Right atrium auricular region (tissue), 2 donors: Measurements from ENCODE around the gene PIPOX. TPM values are rescaled to one million over a fixed set of nuclear protein-coding genes. Genes with fewer than 3 reads are reported as not detected.

Source experiments
- DNase-seq: peaks from one replicate; pipeline ENCODE4 v3.0.0-alpha.2; 2019; ENCODE audit warnings: low spot score
- H3K27ac ChIP-seq, 2 donors: fragments of 200-600 bp; sonication (generic); 1 replicate in 1 of 2; 2 replicates in 1 of 2; pipeline ENCODE4 v1.5.1; 2016 to 2019
- H3K27me3 ChIP-seq, 2 donors: fragments of 200-600 bp; sonication (generic); one replicate each; pipeline versions ENCODE4 v1.5.1 to v1.6.0; 2017 to 2019
- H3K36me3 ChIP-seq: fragments of 200-600 bp; sonication (generic); one replicate; pipeline ENCODE4 v1.5.1; 2016
- H3K4me1 ChIP-seq, 2 donors: fragments of 200-600 bp; sonication (generic); one replicate each; pipeline versions ENCODE4 v1.5.1 to v1.6.0; 2017 to 2019
- H3K4me3 ChIP-seq, 2 donors: fragments of 200-600 bp; sonication (generic); 1 replicate in 1 of 2; 2 replicates in 1 of 2; pipeline ENCODE4 v1.5.1; 2017 to 2019; ENCODE audit warnings: mild to moderate bottlenecking in 1 of 2, moderate library complexity in 1 of 2
- H3K9me3 ChIP-seq, 2 donors: fragments of 200-600 bp; sonication (generic); one replicate each; pipeline ENCODE4 v1.5.1; 2019
- CTCF ChIP-seq, 2 donors: fragments of 200-600 bp; sonication (generic); IDR thresholded peaks; one replicate each; pipeline ENCODE4 v1.5.1; 2019; ENCODE audit warnings: antibody characterized with exemption in 2 of 2
- total RNA-seq, 2 donors: library from RNA; depleted of rRNA; stranded (reverse); fragments of >200 nt; gene quantifications; one replicate each; pipeline ENCODE4 v1.1.0, GENCODE V29; 2016

The PIPOX gene
- total RNA-seq, 2 donors from 2014 or later, result 0.37 to 0.79 TPM

- no peak for TF ChIP-seq CTCF (IDR thresholded peaks at IDR 0.05)
- Histone ChIP-seq H3K4me3 (no peak overlapping the region), H3K4me1 (peaks cover 0 to under 1% of the 10 kb centered on the region in 2 donors), H3K27me3 (peaks cover 9 to 12% of the 10 kb centered on the region in 2 donors), H3K27ac (no peak overlapping the region), H3K9me3 (no peaks in the 10 kb centered on the region), H3K36me3 (no peaks in the 10 kb centered on the region)
- DNase-seq, result no peak
These were observed 42.0 kb upstream of the PIPOX start for GRCh38 chr17:29000973-29001372.

GRCh38 chr17:29002811-29003210 lies 40.1 kb upstream of the PIPOX start:
- Histone ChIP-seq H3K36me3 (no peaks in the 10 kb centered on the region), H3K9me3 (no peaks in the 10 kb centered on the region), H3K27ac (no peak overlapping the region), H3K27me3 (peaks cover 9 to 12% of the 10 kb centered on the region in 2 donors), H3K4me1 (peaks cover 0 to 4% of the 10 kb centered on the region in 2 donors), H3K4me3 (no peak overlapping the region)
- no peak for DNase-seq
- TF ChIP-seq CTCF (IDR thresholded peaks at IDR 0.05), result no peak

GRCh38 chr17:29003289-29003688 lies 39.7 kb upstream of the PIPOX start:
- H3K4me3 ChIP-seq, result no peak overlapping the region
- H3K9me3 ChIP-seq, result no peaks in the 10 kb centered on the region
- H3K27me3 ChIP-seq, result peaks cover 9 to 12% of the 10 kb centered on the region in 2 donors
- H3K36me3 ChIP-seq, result no peaks in the 10 kb centered on the region
- no peak overlapping the region for H3K27ac ChIP-seq
- peaks cover 0 to 4% of the 10 kb centered on the region in 2 donors for H3K4me1 ChIP-seq
- no peak for TF ChIP-seq CTCF (IDR thresholded peaks at IDR 0.05)
- no peak for DNase-seq

DNA sequence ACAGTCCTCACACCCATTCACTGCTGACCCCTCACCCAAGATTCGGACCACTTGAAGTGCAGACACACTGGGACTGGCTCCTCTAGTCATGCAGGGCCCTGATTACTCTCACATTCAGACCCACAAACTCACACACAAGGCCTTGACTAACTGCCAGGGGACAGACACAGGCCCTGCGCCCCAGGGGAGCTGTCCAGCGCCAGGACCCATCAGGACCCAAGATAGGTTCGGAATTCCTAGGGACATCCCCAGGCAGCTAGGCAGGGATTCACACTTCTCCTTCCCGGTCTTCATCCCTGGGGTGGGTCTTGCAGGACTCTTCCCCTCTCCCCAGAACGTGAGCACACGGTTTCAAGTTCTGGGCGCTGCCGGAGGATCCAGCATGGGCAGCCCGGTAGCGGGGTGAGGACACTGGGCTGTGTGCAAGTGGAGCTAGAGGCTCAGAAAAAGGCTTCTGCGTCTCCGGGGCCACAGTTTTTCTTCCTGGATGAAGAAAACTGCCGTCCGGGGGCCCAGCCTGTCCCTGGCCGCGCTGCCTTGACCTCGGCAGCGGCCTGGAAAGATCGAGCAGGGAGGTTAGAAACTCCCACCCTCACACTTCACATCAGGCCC lies 38.8 kb upstream of the PIPOX start:
- Histone ChIP-seq H3K27me3 (peaks cover 9 to 12% of the 10 kb centered on the region in 2 donors), H3K36me3 (no peaks in the 10 kb centered on the region), H3K9me3 (no peaks in the 10 kb centered on the region), H3K4me3 (no peak overlapping the region), H3K27ac (no peak overlapping the region), H3K4me1 (peaks cover 0 to 4% of the 10 kb centered on the region in 2 donors)
- no peak for DNase-seq
- TF ChIP-seq CTCF (IDR thresholded peaks at IDR 0.05), result no peak

DNA sequence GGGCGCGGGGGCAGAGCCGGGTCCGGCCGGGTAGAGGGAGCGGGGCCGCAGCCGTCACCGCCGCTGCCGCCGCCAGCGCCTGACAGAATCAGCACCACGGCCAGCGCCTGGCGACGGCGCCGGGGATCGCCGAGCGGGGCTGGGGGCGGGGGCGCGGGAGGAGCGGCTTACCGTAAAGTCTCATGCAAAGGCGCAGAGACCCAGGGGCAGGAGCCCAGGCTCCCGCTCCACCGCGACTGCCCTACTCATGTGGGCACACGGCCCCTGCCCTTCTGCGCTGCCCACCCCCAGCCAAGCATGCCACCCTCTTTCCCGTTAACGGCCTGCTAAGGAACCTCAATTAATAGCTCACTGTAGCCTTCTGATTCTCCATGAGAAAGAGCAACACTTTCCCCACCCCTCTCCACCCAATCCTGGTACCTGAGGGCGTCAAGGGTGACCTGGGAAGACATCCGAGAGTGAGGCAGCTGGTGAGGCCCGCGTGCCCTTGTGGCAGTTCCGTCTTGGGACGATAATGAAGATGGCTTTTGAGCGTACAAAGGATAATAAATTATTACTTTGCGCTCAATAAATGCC lies 36.9 kb upstream of the PIPOX start, which contains the start of gene SEZ6:
SEZ6 (minus strand) TSS at position 98 of the 576 bp plus-strand sequence. CDS start 164 bp downstream, outside the sequence.
- Histone ChIP-seq H3K4me3 (peak within 1 kb of the TSS in 1 of 2 donors; percentile 31), H3K9me3 (no peaks in the 10 kb centered on the region), H3K27ac (no peak within 1 kb of the TSS), H3K36me3 (no peaks in the 10 kb centered on the region), H3K4me1 (peaks cover 0 to 4% of the 10 kb centered on the region in 2 donors), H3K27me3 (peaks cover 9 to 12% of the 10 kb centered on the region in 2 donors)
- peak; percentile 59 for DNase-seq
- TF ChIP-seq CTCF (IDR thresholded peaks at IDR 0.05), result peak in 1 of 2 donors; percentile 32
